Measurements from ENCODE around the gene ASIC2.

DNA sequence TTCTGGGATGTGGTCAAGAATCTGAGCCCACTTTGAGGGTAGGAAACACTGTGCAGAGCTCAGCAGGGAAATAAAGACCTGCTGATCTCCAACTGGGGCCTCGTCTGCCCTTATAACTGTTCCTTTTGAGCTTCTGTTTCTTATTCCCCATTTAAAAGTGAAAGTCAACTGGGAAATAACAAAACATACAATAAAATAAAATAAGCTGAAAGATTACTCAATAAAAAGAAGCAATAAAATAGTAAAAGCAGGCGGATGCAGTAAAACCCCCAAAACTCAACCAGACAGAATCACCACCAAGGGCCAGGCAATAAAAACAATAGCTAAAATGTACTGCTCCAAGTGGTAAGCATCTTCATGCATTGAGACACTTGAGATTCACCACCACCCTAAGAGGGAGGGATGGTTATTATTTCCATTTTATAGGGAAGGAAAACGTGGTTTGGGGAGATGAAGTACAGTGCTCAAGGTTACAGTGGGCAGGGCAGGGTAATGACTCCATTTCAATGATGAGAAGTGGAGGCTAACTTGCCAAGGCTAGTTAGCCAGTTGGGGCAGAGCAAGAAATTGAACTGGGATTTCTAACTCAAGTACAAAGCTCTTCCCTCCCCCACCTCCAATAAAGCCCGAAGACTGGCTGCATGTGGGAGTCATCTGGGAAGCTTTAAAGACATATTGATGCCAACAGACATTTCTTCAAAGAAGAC is 307.9 kb downstream of the ASIC2 start:
- no peak for TF ChIP-seq POLR2AphosphoS5 (IDR thresholded peaks at IDR 0.05; ENCODE audit: low read depth)
- TF ChIP-seq CTCF (IDR thresholded peaks at IDR 0.05; ENCODE audit: insufficient read depth, low read length) = no peak
- TF ChIP-seq SPI1 (IDR thresholded peaks at IDR 0.05; ENCODE audit: borderline replicate concordance, low read depth) = no peak
- TF ChIP-seq REST (IDR thresholded peaks at IDR 0.05; ENCODE audit: insufficient replicate concordance, low read depth) = no peak

All from HL-60 (cell line).